ENCODE data around the gene PI4KB. TPM values are rescaled to one million over a fixed set of nuclear protein-coding genes. Genes with fewer than 3 reads are reported as not detected.

The PI4KB gene
- total RNA-seq, 1 experiment from 2014 or later = 62.8 TPM

DNA sequence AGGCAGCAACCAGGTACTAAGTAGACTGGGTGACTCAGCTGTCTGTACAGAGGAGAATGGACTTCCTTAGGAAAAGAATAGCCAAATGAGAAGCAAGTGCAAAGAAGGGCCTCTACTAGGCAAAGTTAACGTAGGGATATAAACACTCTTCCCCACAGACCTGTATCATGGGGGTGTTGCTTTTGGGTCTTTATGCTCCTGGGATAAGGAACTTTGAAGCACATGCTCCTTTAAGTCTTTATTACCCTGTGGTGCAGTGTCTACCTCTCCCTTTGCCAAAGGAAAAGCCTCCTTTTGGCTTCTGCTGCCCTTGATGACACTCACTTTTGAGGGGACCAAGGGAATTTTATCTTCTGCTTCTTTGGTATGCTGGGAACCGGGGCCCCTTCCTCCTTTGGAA lies 14.8 kb upstream of the PI4KB start:
- Histone ChIP-seq H3K4me1 (ENCODE audit: insufficient read depth, low read length, poor library complexity, severe bottlenecking) (peaks cover 14% of the 10 kb centered on the region), H3K27me3 (replicated peaks; ENCODE audit: insufficient read depth, low read depth, low read length, poor library complexity) (no peaks in the 10 kb centered on the region), H3K36me3 (ENCODE audit: insufficient read depth, low read length, poor library complexity, severe bottlenecking) (peaks cover 15% of the 10 kb centered on the region), H3K27ac (ENCODE audit: low read depth, low read length, poor library complexity, severe bottlenecking) (no peak overlapping the region), H3K9me3 (ENCODE audit: low read depth, low read length, poor library complexity, severe bottlenecking) (no peaks in the 10 kb centered on the region), H3K4me3 (ENCODE audit: low read depth, low read length, poor library complexity, severe bottlenecking) (no peak overlapping the region)
- POLR2A ChIA-PET (ENCODE audit: low non-redundant PET) = no interaction called here
- DNase-seq (ENCODE audit: low spot score) = no peak
- intact Hi-C loops (cut with micrococcal nuclease; ENCODE audit: unreplicated experiment) = loop anchor here (5.0 kb wide), 1 partner anchor 245 kb away; no protein-coding TSS in a partner anchor
- BruUV-seq (replicated peaks) = no TSS peak
- CTCF ChIA-PET = interaction anchor here (0.7 to 1.9 kb wide), 2 partner anchors 41 to 242 kb away, joined by 5 to 24 read pairs; no protein-coding TSS in a partner anchor
- TF ChIP-seq, protein P1, sequence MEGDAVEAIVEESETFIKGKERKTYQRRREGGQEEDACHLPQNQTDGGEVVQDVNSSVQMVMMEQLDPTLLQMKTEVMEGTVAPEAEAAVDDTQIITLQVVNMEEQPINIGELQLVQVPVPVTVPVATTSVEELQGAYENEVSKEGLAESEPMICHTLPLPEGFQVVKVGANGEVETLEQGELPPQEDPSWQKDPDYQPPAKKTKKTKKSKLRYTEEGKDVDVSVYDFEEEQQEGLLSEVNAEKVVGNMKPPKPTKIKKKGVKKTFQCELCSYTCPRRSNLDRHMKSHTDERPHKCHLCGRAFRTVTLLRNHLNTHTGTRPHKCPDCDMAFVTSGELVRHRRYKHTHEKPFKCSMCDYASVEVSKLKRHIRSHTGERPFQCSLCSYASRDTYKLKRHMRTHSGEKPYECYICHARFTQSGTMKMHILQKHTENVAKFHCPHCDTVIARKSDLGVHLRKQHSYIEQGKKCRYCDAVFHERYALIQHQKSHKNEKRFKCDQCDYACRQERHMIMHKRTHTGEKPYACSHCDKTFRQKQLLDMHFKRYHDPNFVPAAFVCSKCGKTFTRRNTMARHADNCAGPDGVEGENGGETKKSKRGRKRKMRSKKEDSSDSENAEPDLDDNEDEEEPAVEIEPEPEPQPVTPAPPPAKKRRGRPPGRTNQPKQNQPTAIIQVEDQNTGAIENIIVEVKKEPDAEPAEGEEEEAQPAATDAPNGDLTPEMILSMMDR (conservative IDR thresholded peaks at IDR 0.05; ENCODE audit: low read depth, low read length) = no peak
- no peak for TF ChIP-seq EZH2 (IDR thresholded peaks at IDR 0.05; ENCODE audit: borderline replicate concordance, low read depth, low read length, poor library complexity, severe bottlenecking)

- intact Hi-C loops (cut with micrococcal nuclease; ENCODE audit: unreplicated experiment) = loop anchor here (1.0 to 5.0 kb wide), 3 partner anchors 40 to 244 kb away; no protein-coding TSS in a partner anchor
- no peak overlapping the region for H3K27ac ChIP-seq (ENCODE audit: low read depth, low read length, poor library complexity, severe bottlenecking)
Measured at GRCh38 chr1:151340870-151341754, 13.9 kb upstream of the PI4KB start.

GRCh38 chr1:151336556-151336955 lies 9.3 kb upstream of the PI4KB start:
- Histone ChIP-seq H3K4me1 (ENCODE audit: insufficient read depth, low read length, poor library complexity, severe bottlenecking) (peaks cover 5% of the 10 kb centered on the region), H3K36me3 (ENCODE audit: insufficient read depth, low read length, poor library complexity, severe bottlenecking) (no peaks in the 10 kb centered on the region), H3K4me3 (ENCODE audit: low read depth, low read length, poor library complexity, severe bottlenecking) (no peak overlapping the region), H3K27me3 (replicated peaks; ENCODE audit: insufficient read depth, low read depth, low read length, poor library complexity) (no peaks in the 10 kb centered on the region), H3K27ac (ENCODE audit: low read depth, low read length, poor library complexity, severe bottlenecking) (no peak overlapping the region), H3K9me3 (ENCODE audit: low read depth, low read length, poor library complexity, severe bottlenecking) (no peaks in the 10 kb centered on the region)
- intact Hi-C loops (cut with micrococcal nuclease; ENCODE audit: unreplicated experiment) = no loop called here
- DNase-seq (ENCODE audit: low spot score) = no peak
- POLR2A ChIA-PET (ENCODE audit: low non-redundant PET) = no interaction called here
- TF ChIP-seq EZH2 (IDR thresholded peaks at IDR 0.05; ENCODE audit: borderline replicate concordance, low read depth, low read length, poor library complexity, severe bottlenecking) = no peak
- CTCF ChIA-PET = no interaction called here
- no TSS peak for BruUV-seq (replicated peaks)

More at GRCh38 chr1:151340870-151341754, 13.9 kb upstream of the PI4KB start:
- H3K4me3 ChIP-seq (ENCODE audit: low read depth, low read length, poor library complexity, severe bottlenecking) = no peak overlapping the region
- DNase-seq (ENCODE audit: low spot score) = peak; percentile 88
- POLR2A ChIA-PET (ENCODE audit: low non-redundant PET) = interaction anchor here (0.6 kb wide), 2 partner anchors 44 to 421 kb away, joined by 5 to 11 read pairs; no protein-coding TSS in a partner anchor
- BruUV-seq (replicated peaks) = no TSS peak
- H3K36me3 ChIP-seq (ENCODE audit: insufficient read depth, low read length, poor library complexity, severe bottlenecking) = peaks cover 15% of the 10 kb centered on the region
- no peaks in the 10 kb centered on the region for H3K9me3 ChIP-seq (ENCODE audit: low read depth, low read length, poor library complexity, severe bottlenecking)
- CTCF ChIA-PET = interaction anchor here (0.5 to 2.6 kb wide), 8 partner anchors 11 to 257 kb away, joined by 3 to 37 read pairs (median 6); partner anchors contain the start of gene PI4KB
- no peaks in the 10 kb centered on the region for H3K27me3 ChIP-seq (replicated peaks; ENCODE audit: insufficient read depth, low read depth, low read length, poor library complexity)
- TF ChIP-seq, protein P1 (conservative IDR thresholded peaks at IDR 0.05; ENCODE audit: low read depth, low read length) = peak; percentile 81
- no peak for TF ChIP-seq EZH2 (IDR thresholded peaks at IDR 0.05; ENCODE audit: borderline replicate concordance, low read depth, low read length, poor library complexity, severe bottlenecking)
- peaks cover 10% of the 10 kb centered on the region for H3K4me1 ChIP-seq (ENCODE audit: insufficient read depth, low read length, poor library complexity, severe bottlenecking)
